Activated CD4-positive, alpha-beta T cell treated with anti-CD3 and anti-CD28 coated beads, Interleukin-2, amount 50 U/mL, for 4 hours (primary cell): ENCODE data around the gene PDE8B.

Experiments
- DNase-seq, 2 experiments: peaks; one replicate each; pipeline ENCODE4 v3.0.0-alpha.2; 2020

Gene PDE8B, protein sequence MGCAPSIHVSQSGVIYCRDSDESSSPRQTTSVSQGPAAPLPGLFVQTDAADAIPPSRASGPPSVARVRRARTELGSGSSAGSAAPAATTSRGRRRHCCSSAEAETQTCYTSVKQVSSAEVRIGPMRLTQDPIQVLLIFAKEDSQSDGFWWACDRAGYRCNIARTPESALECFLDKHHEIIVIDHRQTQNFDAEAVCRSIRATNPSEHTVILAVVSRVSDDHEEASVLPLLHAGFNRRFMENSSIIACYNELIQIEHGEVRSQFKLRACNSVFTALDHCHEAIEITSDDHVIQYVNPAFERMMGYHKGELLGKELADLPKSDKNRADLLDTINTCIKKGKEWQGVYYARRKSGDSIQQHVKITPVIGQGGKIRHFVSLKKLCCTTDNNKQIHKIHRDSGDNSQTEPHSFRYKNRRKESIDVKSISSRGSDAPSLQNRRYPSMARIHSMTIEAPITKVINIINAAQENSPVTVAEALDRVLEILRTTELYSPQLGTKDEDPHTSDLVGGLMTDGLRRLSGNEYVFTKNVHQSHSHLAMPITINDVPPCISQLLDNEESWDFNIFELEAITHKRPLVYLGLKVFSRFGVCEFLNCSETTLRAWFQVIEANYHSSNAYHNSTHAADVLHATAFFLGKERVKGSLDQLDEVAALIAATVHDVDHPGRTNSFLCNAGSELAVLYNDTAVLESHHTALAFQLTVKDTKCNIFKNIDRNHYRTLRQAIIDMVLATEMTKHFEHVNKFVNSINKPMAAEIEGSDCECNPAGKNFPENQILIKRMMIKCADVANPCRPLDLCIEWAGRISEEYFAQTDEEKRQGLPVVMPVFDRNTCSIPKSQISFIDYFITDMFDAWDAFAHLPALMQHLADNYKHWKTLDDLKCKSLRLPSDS

DNA sequence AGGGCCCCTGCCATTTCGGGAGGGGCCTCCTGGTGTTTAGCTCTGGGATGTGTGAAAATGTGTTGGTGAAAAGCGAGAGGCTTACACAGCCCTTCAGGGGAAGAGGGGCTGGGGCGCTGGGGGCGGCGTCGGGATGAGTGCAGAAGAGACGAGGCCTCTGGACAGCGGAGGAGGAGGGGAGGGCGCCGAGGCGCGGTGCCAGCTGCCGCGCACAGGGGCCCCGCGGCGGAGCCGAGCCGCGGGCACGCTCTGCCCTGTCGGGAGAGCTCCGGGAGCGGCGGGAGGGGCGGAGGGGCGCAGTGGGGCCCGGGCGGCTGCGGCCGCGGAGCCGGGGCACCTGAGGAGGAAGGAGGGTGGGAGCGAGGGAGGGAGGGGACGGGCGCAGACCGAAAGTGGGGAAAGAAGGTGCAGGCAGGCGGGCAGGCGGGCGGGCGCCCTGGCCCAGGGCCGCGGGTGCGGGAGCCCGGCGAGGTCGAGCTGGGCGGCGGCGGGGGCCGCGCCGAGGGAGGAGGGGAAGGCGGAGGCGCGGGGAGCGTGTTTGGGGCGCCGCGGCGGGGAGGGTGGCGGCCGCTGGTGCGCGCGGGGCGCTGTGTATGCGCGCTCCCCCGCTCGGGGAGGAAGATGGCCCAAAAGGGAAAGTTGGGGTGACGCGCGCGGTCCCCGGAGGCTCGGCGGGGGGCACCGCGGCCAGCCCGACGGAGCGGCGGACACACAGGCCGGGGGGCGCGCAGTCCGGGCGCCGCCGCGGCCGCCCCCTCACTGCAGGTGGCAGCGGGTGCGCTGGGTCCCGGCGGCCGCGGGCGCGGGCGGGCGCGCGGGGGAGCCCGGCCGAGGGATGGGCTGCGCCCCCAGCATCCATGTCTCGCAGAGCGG, at the start of gene PDE8B:
PDE8B (plus strand) TSS at position 590 of the 873 bp plus-strand sequence; CDS start at position 836, 246 bp downstream.
- DNase-seq, result peak in 1 of 2 experiments; percentile 7

DNA sequence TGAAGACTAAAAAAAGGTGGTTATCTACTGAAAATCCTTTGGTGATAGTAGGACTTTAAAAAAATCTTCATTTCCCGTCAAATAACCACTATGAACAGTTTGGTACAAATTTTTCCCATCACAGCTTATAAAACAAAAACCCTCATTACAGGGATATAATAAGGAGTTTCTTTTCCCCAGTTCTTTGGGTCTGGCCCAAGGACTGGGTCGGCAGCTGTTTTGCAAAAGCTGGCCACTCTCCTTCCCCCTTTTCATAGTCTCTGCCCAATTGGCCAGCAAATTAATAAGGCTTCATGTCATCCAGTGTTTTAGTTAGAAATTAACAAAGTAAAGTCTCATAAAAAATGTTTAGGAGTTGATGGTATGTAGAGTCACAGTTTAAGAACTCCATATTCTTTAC, 47.0 kb upstream of the PDE8B start:
- DNase-seq, result no peak

DNA sequence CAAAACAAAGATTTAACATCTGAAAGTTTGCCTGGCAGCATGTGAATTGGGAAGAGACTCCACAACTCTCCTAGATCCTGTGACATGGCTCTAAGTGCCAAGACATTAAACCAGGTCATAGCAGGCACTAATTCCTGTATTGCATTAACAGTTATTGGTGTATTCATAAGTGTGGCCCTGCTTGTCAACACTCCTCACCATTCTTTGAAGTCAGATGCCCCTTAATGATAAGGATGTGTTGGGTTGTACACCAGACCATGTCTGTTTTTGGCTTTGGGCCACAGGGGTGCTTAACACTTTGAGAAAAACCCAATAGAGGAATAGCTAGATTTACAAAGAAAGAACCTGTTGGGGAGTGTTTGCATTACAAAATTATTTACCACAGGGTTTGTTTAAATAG, 43.4 kb upstream of the PDE8B start:
- no peak for DNase-seq

DNA sequence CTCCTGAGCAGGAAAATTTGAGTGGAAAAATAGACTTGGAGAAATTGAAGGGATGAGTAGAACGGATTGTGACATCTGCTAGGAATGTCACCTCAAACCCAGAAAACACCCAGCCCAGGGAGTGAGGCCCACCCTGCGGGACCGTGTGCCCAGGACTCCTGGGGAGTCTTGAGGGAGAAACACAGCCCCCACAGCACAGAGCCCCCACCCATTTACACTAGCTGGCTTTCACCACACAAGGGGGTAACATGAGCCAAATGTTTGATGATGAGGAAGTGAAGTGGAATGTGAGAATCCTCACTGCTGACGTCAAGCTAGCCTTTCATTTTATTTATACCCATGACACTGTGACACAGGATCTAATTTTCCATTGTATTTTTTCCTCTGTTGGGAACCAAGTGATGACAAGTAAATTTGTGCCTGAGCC, 42.8 kb upstream of the PDE8B start:
- no peak for DNase-seq

DNA sequence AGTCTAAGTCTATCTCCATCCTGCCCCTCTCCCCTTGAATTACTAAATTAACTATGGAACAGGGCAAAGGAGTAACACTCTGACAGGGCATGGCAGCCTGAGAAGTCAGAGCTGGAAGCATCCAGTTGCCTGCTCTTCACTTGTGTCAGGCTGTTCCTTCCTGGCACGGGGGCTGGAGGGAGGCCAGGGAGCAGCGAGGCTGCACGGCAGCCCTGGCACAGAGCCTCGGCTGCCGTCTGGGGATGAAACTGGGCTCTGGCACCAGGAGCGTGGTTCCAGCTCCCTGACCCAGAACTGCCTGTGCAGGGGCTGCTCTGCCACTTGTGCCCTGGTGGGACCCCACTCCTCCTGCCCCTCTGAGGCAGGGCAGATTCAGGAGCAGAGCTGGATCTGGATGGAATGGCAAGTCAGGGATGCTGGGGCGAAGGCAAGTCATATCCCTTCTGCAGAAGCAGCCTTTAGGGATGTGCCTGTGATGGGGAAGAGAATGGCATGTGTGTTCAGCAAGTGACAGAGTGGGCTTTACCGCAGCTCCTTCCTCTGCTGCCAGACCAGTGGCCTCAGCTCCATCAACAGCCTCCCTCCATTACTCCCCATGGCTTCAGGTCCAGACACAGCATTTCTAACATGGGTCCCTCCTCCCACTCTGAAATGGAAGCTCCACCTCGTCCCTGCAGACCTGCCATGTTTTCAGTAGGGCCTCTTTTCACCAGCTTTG, 42.2 kb upstream of the PDE8B start:
- no peak for DNase-seq

DNA sequence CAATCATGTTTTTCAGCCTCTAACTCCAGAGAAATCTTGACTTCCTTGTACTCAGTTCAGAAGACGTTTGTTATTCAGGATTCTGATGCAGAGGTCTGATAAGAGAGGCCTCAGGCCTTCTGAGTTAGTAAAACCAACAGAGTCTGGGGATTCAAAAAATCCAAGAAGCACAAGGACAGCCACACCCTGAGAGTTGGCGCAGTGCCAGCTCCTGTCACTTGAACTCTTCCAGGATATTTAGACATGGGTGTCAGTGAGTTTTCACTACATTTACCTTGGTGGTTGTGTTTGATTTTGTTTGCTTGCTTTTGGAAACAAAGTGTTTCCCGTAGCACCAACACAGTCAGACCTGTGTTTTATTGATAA, 41.6 kb upstream of the PDE8B start:
- DNase-seq, result no peak

DNA sequence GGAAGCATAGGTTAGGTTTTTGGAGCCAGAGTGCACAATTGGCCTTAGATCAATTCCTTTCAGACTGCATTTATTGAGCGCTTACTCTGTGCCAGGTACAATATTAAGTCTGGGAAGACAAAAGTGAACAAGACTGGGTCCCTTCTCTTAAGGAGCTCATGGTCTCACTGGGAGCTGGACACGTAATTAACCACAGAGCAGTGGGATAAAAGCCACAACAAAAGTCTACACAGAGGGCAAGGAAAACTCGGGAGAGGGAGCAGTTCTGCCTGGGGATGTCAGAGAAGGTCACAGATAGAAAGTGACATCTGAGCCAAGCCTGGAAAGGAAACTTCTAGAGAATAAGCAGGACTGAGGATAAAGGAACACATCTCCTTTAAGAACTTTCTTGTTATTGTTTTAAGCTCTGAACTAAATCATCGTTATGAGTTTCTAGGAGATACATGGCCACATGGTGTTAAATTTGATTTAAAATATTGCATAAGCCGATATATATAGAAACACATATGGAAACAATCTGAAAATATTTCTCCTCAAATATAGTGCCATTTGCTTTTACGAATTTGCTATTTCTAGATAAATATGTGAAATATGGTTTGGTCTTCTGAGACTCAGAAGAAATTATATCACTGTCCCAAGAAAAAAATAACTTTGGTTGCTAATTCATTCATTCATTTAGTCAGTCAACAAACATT, 40.1 kb upstream of the PDE8B start:
- no peak for DNase-seq

DNA sequence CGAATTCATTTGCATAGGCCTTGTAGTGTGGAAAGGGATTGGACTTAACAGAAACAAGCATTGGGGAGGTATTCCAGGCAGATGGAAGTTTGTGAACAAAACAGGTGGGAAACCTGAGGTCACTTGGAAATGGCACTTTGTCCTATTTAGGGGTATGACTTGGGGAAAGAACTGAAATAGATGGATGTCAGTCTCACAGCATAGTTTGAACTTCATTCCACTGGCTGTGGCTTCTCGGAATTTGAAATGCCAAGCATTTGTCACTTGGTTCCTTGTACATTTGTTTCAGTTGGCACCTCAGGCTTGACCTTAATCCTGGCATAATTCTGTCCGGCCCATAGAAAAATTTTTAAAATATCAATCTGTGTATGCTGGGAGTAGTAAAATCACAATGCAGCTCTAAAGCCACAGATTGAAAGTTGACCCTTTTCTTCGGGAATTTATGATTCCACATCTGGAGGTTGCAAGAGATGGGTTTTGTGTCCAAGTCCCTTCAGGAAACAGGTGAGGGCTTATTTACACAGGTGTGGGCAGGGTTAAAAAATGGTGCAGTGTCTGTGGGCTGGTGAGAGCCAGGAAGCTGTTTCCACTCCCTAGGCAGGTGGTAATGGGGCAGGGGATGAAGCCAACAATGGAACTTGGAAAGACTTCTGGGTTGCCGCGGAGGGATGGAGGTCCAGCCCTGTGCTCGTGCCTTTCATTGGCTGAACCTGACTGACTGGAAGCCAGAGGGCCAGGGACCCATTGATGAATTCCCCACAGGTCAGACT, 39.2 kb upstream of the PDE8B start:
- no peak for DNase-seq

DNA sequence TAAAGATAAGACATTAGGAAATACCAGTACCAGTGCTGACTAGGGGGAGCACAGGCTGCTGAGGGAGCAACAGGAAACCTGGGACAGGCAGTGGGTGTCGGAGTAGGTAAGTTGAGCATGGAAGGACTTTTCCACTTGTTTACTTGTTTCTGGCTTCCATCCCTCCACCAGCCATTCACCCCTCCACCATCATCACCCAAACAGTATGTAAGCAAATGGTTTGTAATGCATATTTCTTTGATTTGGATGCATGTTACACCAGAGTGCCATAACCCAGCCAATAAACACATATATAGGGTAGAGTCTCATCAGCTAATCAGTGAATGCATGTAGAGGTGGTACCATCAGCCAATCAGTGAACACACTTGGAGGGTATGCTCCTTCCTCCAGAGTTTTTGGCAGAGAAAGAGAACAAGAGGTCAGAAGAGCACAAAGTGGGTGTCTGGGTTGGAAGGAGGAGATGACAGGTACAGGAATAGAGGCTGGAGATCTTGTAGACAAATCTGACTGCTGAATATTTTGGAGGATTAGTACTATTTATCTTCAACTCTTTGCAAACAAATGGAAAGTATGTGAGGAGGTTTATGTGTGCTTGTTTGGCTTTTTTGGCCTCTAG, 37.7 kb upstream of the PDE8B start:
- DNase-seq, result no peak

DNA sequence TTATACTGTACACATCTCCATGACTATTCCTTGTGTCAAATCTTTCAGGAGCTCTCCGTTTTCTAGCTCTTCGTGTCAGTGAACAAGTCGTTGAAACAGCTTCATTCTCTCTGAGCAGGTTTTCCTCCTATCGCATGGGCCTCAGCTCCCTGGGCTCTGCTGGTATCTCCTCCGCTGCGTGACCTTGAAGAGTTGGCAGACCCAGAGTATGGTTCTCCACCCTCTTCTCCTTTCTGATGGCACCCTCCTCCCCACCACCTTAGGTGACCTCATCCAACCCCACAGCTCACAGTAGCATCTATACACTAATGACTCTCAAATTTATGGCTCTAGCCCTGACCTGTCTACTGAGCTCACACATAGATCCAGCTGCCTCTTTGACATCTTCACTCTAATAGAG, 36.0 kb upstream of the PDE8B start:
- DNase-seq, result no peak

DNA sequence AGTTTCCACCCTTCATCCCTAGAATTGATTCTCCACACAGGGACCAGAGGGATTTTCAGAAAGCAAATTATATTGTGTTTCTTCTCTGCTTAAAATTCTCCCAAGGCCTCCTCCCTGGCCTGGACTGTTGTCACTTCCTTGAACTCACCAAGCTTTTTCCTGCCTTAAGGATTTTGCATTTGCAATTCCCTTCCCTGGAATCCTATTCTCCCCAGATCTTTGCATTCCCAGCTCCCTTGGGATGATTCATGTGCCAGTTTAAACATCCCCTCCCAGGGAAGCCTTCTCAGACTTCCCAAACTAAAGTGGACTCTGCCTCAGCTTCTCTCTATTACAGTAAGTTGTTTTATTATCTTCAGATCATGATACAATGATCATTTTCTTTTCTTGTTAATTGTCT, 35.2 kb upstream of the PDE8B start:
- DNase-seq, result no peak

DNA sequence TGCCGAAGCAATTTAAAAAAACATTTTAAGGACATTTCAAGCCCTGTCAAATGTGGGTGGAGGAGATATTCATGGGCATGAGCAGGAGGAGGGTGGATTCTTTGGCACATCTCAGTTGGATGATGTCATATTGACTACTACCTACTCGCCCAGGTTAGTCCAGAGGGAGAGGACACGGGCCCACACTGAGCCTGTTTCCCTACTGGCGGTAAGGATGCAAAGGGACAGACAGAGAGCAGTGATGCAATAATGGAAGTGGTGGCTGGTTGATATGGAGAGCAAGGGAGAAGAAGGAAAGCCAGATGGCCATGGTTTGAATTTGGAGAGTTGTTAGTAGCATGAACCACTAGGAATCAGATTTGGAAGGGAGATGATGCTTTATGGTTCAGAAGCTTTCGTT, 34.1 kb upstream of the PDE8B start:
- no peak for DNase-seq

DNA sequence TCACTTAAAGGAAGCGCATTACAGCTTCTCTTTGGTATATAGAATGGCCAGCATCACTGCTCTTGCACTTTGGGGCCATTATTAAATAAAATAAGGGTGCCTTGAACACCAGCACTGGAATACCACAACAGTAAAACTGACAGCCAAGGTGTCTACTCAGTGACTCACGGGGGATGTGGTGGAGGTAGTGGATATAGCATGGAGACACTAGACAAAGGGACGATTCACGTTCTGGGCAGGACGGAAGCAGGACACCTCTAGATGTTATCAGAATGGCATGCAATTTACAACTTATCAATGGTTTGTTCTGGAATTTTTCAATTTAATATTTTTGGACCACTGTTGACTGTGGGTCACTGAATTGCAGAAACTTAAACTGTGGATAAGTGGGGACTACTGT, 32.9 kb upstream of the PDE8B start:
- DNase-seq, result no peak

DNA sequence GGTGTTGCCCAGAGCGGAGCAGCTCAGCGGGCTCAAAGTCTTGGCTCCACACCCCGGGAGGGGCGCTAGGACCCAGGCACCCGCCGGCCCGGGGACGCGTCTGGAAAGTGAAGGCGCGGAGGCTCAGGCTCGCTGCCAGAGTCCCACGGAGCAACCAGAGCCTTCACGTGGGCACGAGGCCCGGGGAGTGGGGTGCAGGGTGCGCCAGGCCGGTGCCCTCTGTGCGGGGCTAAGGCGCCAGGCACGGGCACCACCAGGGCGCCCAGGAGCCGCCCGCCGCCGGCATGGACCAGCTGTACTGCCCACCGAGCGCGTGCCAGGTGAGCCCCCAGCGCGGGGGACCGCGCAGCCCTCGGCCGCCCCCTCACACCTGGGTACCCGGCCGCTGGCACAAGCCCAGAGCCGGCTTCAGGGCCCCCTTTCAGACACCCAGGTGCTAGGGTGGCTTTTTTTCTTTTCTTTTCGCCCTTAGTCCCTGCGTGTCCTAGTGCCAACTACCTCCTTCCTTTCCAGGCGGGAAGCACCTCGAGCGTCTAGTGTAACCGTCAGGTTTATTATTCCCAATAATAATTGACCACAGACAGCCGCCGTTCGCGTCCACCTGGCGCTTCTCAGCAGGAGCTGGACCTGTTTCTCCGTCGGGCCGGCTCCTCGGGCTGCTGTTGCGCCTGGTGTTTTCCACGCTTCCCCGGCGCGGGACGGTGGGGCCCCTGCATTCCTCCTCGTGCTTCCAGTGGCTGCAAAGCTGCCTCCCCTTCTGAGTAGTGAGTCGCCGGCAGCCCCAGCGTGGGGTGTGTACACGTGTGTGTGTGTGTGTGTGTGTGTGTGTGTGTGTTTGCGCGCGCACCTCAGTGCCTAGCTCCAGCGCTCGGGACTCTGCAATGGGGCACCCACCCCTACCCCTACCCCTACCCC, 30.1 kb upstream of the PDE8B start:
- DNase-seq, result no peak

DNA sequence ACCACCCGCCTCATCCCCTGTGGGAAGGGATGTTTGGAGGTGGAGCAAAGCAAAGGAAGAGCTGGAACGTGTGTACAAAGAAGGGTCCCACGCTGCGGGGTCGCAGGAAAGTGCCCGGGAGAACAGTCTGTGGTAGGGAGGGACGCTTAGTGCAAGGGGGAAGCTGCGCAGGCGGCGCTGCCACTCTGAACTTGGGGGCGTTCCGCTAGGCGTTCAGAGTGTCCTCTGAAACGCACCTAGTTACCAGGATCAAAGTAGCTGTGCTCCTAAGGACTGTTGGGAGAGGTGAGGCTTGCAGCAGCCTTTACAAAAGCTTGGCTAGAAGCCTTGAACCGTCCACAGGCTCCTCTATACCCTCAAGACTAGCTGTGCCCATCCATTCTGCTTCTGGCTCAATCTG, 29.3 kb upstream of the PDE8B start:
- no peak for DNase-seq

DNA sequence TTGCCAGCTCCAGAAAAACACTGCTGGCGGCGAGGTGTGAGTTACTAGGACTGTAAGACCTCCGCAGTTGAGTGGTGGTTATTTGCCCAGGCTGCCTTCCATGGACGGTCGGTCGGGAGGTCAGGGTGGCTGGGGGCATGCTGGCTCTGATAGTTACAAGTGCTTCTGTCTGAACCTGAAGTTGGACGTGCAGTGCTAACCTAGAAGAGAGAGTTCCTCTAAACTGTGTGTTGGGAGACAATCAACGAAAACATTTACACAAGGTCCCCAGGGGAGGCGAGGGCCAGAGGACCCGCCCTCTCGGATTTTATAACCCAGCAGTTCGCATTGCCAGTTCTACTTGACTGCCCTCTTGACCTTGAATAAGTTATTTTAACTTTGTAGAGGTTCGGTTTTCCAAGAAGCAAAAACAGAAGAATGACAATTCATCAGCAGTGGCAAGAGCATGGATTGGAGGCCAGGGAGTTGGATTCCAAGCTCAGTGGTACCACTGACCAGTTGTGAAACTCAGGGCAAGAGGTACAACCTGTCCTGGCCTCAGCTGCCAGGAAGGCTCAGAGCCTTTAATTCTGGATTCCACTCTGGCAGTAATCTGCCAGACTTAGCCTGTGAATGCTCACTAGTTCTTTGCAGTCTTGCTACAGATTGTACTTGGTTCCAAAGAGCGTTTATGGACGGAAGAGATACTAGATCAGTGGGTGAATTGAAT, 28.7 kb upstream of the PDE8B start:
- no peak for DNase-seq

DNA sequence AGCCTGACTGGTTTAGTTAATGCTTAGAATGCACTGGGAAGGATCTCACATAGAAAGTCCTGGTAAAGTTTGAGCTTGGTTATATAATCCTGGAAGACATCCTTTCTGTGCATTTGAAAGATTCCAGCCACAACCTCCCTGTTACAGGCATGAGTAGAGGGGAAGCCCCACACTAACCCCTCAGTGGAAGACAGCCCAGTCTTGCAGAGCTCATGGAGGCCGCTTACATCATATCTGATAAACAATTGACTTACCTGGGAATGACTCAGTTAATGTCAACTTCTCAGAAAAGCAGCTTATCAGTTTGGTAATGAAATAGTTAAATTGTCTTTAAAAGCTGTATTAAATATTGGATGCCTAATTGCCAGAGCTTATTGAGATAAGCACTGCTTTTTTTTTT, 28.1 kb upstream of the PDE8B start:
- no peak for DNase-seq

DNA sequence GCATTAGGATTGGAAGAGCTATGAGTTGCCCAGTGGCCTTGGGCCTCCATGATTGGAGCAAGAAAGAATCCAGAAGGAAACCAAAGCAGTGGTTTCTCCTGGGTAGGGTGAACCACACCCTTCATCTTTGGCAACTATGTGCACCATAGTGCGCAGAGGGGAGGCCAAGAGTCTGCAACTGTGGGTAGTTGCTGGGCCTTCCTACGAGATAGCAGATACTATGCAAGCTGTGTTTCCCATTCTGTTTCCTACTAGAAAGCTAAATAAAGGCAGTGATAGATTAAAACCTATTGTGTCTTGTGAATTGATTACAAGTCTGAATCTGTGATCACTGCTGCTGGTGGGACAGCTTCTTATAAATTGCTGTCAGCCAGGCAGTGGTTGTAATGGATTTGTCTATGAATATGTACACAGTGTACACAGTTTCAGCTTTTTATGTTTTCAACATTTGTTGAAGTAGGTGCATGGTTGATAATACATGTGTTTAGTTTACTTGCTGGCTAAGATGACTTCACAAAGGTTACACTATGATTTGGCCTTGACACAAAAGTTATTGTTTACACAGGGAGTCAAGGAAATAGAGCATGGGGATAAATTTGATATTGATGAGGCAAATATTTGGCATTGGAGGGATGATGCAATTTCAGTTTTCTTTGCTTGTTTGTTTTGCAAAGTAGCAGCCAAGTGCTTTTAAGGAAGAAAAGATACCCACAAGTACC, 23.7 kb upstream of the PDE8B start:
- no peak for DNase-seq
